ENCODE measurements around the gene NACC2. TPM values are rescaled to one million over a fixed set of nuclear protein-coding genes. Genes with fewer than 3 reads are reported as not detected.

Gene NACC2
- total and polyA plus RNA-seq, 2 donors (not counting 1 experiment from before 2014, with no cell fraction given): 12.3 to 18.2 TPM

DNA sequence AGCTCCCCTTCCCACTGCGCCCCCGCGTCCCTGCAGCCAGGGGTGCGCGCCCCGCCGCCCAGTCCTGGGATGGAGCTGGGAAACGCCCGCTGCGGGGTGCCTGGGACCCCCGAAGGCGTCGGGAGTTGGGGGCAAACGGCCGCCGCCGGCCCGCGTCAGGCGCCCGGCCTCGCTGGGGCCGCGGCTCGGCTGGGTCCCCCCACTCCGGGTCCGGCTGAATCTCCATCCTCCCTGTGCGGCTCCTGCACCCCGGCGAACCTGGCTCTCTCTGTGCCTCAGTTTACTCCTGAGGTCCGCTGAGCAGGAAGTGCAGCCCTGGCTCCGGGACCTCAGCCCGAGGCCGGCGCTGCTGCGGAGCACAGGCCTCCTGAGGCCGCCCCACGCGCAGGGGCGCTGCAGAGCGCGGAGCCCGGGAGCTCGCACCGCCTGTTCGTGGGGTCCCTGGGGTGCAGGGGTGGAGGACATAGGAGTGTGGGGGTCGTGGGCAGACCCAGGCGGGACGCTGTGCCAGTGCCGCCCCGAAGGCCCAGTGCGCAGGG is 37.5 kb upstream of the NACC2 start:
- Histone ChIP-seq H3K4me3 (replicated peaks in 1 of 4; ENCODE audit: control extremely low read depth in 1 of 4, insufficient read depth in 1 of 4, low read depth in 3 of 4, low read length in 4 of 4) (peak overlapping the region in 1 of 4 experiments; percentile 10), H3K27ac (ENCODE audit: insufficient read depth, low read length) (no peak overlapping the region), H3K27me3 (ENCODE audit: control insufficient read depth, insufficient read depth, low read length) (peaks cover 53% of the 10 kb centered on the region), H2AFZ (ENCODE audit: low read length) (no peak overlapping the region), H3K9me3 (ENCODE audit: control insufficient read depth, insufficient read depth, low read depth, low read length) (no peaks in the 10 kb centered on the region), H3K4me2 (ENCODE audit: extremely low read depth, insufficient read depth, low read length) (no peak overlapping the region), H3K9ac (ENCODE audit: insufficient read depth, low read length) (no peak overlapping the region), H3K36me3 (ENCODE audit: control insufficient read depth, insufficient read depth, low read length) (no peaks in the 10 kb centered on the region), H3K79me2 (ENCODE audit: control insufficient read depth, insufficient read depth, low read length) (no peaks in the 10 kb centered on the region), H4K20me1 (ENCODE audit: control insufficient read depth, extremely low read depth, insufficient read depth, low read length) (no peaks in the 10 kb centered on the region), H3K4me1 (ENCODE audit: control insufficient read depth, extremely low read depth, insufficient read depth, low read length) (no peaks in the 10 kb centered on the region)
- no peak for DNase-seq (ENCODE audit: low read depth in 2 of 2)
- TF ChIP-seq, protein P1, sequence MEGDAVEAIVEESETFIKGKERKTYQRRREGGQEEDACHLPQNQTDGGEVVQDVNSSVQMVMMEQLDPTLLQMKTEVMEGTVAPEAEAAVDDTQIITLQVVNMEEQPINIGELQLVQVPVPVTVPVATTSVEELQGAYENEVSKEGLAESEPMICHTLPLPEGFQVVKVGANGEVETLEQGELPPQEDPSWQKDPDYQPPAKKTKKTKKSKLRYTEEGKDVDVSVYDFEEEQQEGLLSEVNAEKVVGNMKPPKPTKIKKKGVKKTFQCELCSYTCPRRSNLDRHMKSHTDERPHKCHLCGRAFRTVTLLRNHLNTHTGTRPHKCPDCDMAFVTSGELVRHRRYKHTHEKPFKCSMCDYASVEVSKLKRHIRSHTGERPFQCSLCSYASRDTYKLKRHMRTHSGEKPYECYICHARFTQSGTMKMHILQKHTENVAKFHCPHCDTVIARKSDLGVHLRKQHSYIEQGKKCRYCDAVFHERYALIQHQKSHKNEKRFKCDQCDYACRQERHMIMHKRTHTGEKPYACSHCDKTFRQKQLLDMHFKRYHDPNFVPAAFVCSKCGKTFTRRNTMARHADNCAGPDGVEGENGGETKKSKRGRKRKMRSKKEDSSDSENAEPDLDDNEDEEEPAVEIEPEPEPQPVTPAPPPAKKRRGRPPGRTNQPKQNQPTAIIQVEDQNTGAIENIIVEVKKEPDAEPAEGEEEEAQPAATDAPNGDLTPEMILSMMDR (conservative IDR thresholded peaks at IDR 0.05 in 1 of 2, IDR thresholded peaks at IDR 0.05 in 1 of 2; ENCODE audit: low read depth in 1 of 2, low read length in 2 of 2): no peak
- TF ChIP-seq EZH2 (IDR thresholded peaks at IDR 0.05; ENCODE audit: low read length, missing control alignments): peak; percentile 50

DNA sequence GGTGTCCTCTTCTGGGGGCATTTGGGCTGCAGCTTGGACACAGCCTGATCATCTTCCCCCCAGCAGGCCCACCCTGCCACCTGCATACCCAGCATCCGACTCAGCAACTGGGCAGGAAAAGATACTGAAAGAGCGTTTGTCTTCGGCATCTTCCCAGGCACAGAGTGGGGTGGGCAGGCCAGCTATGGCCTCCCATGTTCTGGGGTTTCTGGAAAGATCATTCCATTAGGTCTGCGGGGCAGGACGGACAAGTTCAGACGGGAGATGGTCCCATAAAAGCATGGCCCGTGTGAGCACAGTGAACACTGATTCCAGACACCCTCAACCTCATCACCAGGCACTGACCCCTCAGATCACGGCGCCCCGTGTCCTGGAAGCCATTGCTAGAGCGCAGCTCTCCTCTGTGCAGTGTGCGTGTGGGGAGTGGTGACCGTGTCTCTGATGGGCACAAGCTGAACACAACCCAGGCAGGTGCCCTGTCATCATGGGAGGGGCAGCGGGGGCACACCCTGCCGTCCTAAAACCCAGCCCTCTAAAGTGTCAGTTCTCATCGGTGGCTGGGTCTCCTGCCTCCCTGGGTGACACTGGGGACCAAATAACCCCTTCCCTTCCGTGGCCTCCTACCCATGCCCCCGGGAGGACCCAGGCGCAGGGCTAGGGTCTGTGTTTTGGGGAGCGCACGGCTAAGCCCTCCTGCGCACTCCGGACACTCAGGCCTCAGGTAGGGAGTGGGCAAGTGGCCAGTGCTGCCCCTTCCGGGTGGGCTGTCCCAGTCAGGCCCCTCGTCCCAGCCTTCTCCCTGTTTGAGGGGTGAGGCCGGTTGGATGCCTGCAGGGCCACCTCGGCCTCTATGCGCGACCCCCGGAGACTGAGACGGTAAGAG is 36.8 kb upstream of the NACC2 start:
- peak; percentile 60 for TF ChIP-seq EZH2 (IDR thresholded peaks at IDR 0.05; ENCODE audit: low read length, missing control alignments)
- TF ChIP-seq, protein P1 (conservative IDR thresholded peaks at IDR 0.05 in 1 of 2, IDR thresholded peaks at IDR 0.05 in 1 of 2; ENCODE audit: low read depth in 1 of 2, low read length in 2 of 2): no peak
- Histone ChIP-seq H3K4me2 (ENCODE audit: extremely low read depth, insufficient read depth, low read length) (no peak overlapping the region), H3K9ac (ENCODE audit: insufficient read depth, low read length) (no peak overlapping the region), H3K36me3 (ENCODE audit: control insufficient read depth, insufficient read depth, low read length) (no peaks in the 10 kb centered on the region), H2AFZ (ENCODE audit: low read length) (no peak overlapping the region), H3K4me1 (ENCODE audit: control insufficient read depth, extremely low read depth, insufficient read depth, low read length) (no peaks in the 10 kb centered on the region), H3K4me3 (replicated peaks in 1 of 4; ENCODE audit: control extremely low read depth in 1 of 4, insufficient read depth in 1 of 4, low read depth in 3 of 4, low read length in 4 of 4) (no peak overlapping the region), H3K79me2 (ENCODE audit: control insufficient read depth, insufficient read depth, low read length) (no peaks in the 10 kb centered on the region), H3K9me3 (ENCODE audit: control insufficient read depth, insufficient read depth, low read depth, low read length) (no peaks in the 10 kb centered on the region), H3K27me3 (ENCODE audit: control insufficient read depth, insufficient read depth, low read length) (peaks cover 57% of the 10 kb centered on the region), H4K20me1 (ENCODE audit: control insufficient read depth, extremely low read depth, insufficient read depth, low read length) (no peaks in the 10 kb centered on the region), H3K27ac (ENCODE audit: insufficient read depth, low read length) (no peak overlapping the region)
- DNase-seq (ENCODE audit: low read depth in 2 of 2): no peak

DNA sequence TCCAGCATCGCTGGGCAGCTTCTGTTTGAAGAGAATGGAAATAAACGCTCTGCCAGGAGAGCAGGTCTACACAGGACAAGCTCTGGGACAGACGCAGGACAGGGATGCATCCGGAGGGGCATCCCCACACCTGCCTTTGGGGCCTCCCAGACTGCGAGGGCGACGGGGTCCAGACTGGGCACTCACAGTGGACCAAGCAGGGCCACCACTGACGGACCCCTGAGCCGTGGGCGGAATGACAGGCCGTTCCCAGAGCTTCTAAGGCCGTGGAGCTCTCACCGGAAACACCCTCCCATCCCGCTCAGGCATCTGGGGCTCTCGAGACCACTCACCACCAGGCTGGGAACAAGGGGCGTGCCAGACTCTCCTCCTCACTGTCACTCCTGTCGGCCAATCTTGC is 34.1 kb upstream of the NACC2 start:
- Histone ChIP-seq H3K4me3 (replicated peaks in 1 of 4; ENCODE audit: control extremely low read depth in 1 of 4, insufficient read depth in 1 of 4, low read depth in 3 of 4, low read length in 4 of 4) (no peak overlapping the region), H3K4me2 (ENCODE audit: extremely low read depth, insufficient read depth, low read length) (no peak overlapping the region), H2AFZ (ENCODE audit: low read length) (no peak overlapping the region), H3K9ac (ENCODE audit: insufficient read depth, low read length) (no peak overlapping the region), H3K4me1 (ENCODE audit: control insufficient read depth, extremely low read depth, insufficient read depth, low read length) (no peaks in the 10 kb centered on the region), H3K27me3 (ENCODE audit: control insufficient read depth, insufficient read depth, low read length) (peaks cover 53% of the 10 kb centered on the region), H3K27ac (ENCODE audit: insufficient read depth, low read length) (no peak overlapping the region), H3K9me3 (ENCODE audit: control insufficient read depth, insufficient read depth, low read depth, low read length) (no peaks in the 10 kb centered on the region), H3K79me2 (ENCODE audit: control insufficient read depth, insufficient read depth, low read length) (no peaks in the 10 kb centered on the region), H4K20me1 (ENCODE audit: control insufficient read depth, extremely low read depth, insufficient read depth, low read length) (no peaks in the 10 kb centered on the region), H3K36me3 (ENCODE audit: control insufficient read depth, insufficient read depth, low read length) (no peaks in the 10 kb centered on the region)
- TF ChIP-seq, protein P1 (conservative IDR thresholded peaks at IDR 0.05 in 1 of 2, IDR thresholded peaks at IDR 0.05 in 1 of 2; ENCODE audit: low read depth in 1 of 2, low read length in 2 of 2): no peak
- no peak for TF ChIP-seq EZH2 (IDR thresholded peaks at IDR 0.05; ENCODE audit: low read length, missing control alignments)
- no peak for DNase-seq (ENCODE audit: low read depth in 2 of 2)

All from fibroblast of lung (primary cell).